Astrocyte (in vitro differentiated cells and primary cell): ENCODE results near the gene PLXDC2.

ENCODE experiments used
- EZH2 ChIP-seq: IDR thresholded peaks from 2 replicates; pipeline ENCODE4 v1.6.1; 2012; ENCODE audit warnings: mild to moderate bottlenecking, low read length, inconsistent platforms; ENCODE audit not compliant: insufficient read depth
- TF ChIP-seq, protein P1 (sequence below): IDR thresholded peaks from 2 replicates; pipeline ENCODE4 v1.5.1; 2011; ENCODE audit warnings: low read depth, mild to moderate bottlenecking, inconsistent platforms, low read length, moderate library complexity; ENCODE audit not compliant: insufficient read depth

GRCh38 chr10:20162123-20162522 is 345.9 kb downstream of the PLXDC2 start:
- TF ChIP-seq, protein P1, sequence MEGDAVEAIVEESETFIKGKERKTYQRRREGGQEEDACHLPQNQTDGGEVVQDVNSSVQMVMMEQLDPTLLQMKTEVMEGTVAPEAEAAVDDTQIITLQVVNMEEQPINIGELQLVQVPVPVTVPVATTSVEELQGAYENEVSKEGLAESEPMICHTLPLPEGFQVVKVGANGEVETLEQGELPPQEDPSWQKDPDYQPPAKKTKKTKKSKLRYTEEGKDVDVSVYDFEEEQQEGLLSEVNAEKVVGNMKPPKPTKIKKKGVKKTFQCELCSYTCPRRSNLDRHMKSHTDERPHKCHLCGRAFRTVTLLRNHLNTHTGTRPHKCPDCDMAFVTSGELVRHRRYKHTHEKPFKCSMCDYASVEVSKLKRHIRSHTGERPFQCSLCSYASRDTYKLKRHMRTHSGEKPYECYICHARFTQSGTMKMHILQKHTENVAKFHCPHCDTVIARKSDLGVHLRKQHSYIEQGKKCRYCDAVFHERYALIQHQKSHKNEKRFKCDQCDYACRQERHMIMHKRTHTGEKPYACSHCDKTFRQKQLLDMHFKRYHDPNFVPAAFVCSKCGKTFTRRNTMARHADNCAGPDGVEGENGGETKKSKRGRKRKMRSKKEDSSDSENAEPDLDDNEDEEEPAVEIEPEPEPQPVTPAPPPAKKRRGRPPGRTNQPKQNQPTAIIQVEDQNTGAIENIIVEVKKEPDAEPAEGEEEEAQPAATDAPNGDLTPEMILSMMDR = no peak
- TF ChIP-seq EZH2 = no peak
